ENCODE results near the gene ARHGAP33. TPM values are rescaled to one million over a fixed set of nuclear protein-coding genes. Genes with fewer than 3 reads are reported as not detected.

The ARHGAP33 gene
- total RNA-seq, 4 donors from 2014 or later = 20.6 to 42.7 (median 31.7) TPM

DNA sequence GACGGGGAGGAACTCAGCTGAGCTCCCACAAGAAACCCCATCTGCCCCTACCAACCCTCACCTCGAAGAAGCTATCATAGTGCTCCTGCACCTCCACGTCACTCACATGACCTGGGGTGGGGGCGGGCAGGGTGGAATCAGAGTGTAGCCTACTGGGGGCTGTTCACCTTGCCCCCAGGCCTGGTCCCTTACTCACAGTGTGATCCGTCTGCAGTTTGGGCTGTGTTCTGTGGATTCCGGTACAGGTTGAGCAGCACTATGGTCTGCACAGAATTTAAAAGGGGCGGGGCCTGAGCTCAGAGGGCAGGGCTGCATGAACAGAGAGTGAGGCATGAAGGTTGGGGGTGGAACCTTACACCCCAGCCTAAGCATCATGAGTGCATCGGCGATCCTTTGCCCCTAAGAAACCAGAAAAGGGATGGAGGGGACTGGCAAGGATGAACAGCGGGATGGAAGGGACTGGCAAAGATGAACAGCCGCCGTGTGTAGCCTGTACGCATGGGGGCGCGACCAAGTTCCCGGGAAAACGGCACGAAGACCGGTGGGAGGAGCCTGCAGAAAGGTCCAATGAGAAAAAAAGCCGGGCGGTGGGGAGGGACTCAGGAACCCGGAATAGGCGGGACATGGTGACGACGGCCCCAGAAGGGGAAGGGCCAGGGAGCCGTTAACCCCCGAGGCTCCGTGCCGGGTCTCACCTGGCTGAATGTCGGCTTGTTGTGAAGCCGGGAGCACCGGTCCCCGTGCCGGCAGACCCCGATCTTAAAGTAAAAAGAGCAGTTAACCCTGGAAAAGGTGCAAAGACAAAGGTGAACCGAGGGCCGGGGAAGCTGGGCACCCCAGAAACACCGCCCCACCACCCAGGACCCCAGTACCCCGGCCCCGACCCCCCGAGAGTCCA is 30.7 kb upstream of the ARHGAP33 start:
- TF ChIP-seq POLR2AphosphoS5 (IDR thresholded peaks at IDR 0.05) (peak in 1 of 3 donors; percentile 10), EP300 (IDR thresholded peaks at IDR 0.05) (no peak), POLR2A (IDR thresholded peaks at IDR 0.05) (no peak)
- TF ChIP-seq, protein P1, sequence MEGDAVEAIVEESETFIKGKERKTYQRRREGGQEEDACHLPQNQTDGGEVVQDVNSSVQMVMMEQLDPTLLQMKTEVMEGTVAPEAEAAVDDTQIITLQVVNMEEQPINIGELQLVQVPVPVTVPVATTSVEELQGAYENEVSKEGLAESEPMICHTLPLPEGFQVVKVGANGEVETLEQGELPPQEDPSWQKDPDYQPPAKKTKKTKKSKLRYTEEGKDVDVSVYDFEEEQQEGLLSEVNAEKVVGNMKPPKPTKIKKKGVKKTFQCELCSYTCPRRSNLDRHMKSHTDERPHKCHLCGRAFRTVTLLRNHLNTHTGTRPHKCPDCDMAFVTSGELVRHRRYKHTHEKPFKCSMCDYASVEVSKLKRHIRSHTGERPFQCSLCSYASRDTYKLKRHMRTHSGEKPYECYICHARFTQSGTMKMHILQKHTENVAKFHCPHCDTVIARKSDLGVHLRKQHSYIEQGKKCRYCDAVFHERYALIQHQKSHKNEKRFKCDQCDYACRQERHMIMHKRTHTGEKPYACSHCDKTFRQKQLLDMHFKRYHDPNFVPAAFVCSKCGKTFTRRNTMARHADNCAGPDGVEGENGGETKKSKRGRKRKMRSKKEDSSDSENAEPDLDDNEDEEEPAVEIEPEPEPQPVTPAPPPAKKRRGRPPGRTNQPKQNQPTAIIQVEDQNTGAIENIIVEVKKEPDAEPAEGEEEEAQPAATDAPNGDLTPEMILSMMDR (IDR thresholded peaks at IDR 0.05) = peak in 1 of 2 donors; percentile 27
- DNase-seq (ENCODE audit: low spot score in 2 of 2) = peak; percentile 98 to 99
- Histone ChIP-seq H3K9me3 (no peaks in the 10 kb centered on the region), H3K27ac (peak overlapping the region; percentile 100), H3K27me3 (no peaks in the 10 kb centered on the region), H3K36me3 (peaks cover 5% of the 10 kb centered on the region), H3K4me1 (peaks cover 53% of the 10 kb centered on the region), H3K4me3 (peak overlapping the region; percentile 86)
- 7% methylated on average over 39 of the region's 41 CpGs for WGBS

DNA sequence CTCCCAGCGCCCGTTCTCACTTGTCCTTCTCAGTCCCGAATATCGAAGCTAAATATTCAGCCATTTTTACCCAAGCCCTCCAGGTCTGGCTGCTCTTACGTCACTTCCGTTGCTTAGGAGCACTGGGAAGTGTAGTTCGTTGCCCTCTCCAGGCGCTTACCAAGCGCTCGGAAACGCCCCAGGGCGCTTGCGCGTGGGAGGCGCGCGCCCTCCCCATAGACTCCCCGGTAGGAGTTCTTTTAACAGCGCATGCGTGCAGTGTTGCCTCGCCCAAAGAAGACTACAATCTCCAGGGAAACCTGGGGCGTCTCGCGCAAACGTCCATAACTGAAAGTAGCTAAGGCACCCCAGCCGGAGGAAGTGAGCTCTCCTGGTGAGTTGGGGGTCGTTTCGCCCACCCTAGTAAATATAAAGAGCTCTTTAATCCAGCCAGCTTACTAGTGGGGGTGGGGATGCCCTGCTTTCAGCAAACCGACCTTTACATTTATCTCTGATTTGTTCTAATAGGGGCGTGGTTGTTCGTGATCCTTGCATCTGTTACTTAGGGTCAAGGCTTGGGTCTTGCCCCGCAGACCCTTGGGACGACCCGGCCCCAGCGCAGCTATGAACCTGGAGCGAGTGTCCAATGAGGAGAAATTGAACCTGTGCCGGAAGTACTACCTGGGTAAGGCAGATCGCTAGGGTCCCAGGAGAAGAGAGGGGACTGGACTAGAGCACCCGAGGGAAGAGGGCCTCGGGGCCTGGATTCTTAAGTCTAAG is 29.9 kb upstream of the ARHGAP33 start, which contains the start of the genes PSENEN and U2AF1L4:
TSS of gene PSENEN (plus strand) at position 324 of the 759 bp plus-strand sequence. CDS start at position 604, 280 bp downstream.
TSS of gene U2AF1L4 (minus strand) at position 91 of the 759 bp plus-strand sequence. CDS start at position 64, 27 bp downstream.
- 0% methylated on average over 24 of the region's 40 CpGs for WGBS
- peak within 1 kb of the TSS; percentile 86 for H3K4me3 ChIP-seq
- TF ChIP-seq POLR2A (IDR thresholded peaks at IDR 0.05) (peak in 1 of 2 donors; percentile 22), EP300 (IDR thresholded peaks at IDR 0.05) (no peak), POLR2AphosphoS5 (IDR thresholded peaks at IDR 0.05) (peak in 1 of 3 donors; percentile 40)
- TF ChIP-seq, protein P1 (IDR thresholded peaks at IDR 0.05) = no peak
- peaks cover 5% of the 10 kb centered on the region for H3K36me3 ChIP-seq
- H3K4me1 ChIP-seq = peaks cover 51% of the 10 kb centered on the region
- DNase-seq (ENCODE audit: low spot score in 2 of 2) = peak; percentile 98 to 99
- peak within 1 kb of the TSS; percentile 100 for H3K27ac ChIP-seq
- H3K9me3 ChIP-seq = no peaks in the 10 kb centered on the region
- no peaks in the 10 kb centered on the region for H3K27me3 ChIP-seq

DNA sequence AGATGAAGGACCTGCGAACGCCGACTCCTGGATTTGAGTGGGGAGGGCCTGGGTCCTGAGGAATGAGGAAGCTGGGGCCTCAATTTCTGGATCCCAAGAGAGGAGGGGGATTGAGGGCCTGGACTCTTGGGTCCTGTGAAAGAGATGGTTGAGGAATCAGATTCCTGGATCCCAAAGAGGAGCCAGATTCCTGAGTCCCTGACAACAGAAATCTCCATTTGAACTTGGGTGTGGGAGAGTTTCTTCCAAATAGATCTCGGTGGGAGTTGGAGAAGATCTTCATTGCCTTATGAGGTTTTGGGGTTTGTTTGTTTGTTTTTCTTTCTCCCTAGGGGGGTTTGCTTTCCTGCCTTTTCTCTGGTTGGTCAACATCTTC is 29.3 kb upstream of the ARHGAP33 start:
- TF ChIP-seq EP300 (IDR thresholded peaks at IDR 0.05) (no peak), POLR2AphosphoS5 (IDR thresholded peaks at IDR 0.05) (no peak), POLR2A (IDR thresholded peaks at IDR 0.05) (no peak)
- TF ChIP-seq, protein P1 (IDR thresholded peaks at IDR 0.05) = no peak
- H3K27me3 ChIP-seq = no peaks in the 10 kb centered on the region
- peak overlapping the region; percentile 86 for H3K4me3 ChIP-seq
- H3K27ac ChIP-seq = peak overlapping the region; percentile 100
- peaks cover 47% of the 10 kb centered on the region for H3K4me1 ChIP-seq
- no peaks in the 10 kb centered on the region for H3K9me3 ChIP-seq
- no peak for DNase-seq (ENCODE audit: low spot score in 2 of 2)
- WGBS = 12% methylated on average over 4 of the region's 4 CpGs
- peaks cover 5% of the 10 kb centered on the region for H3K36me3 ChIP-seq

DNA sequence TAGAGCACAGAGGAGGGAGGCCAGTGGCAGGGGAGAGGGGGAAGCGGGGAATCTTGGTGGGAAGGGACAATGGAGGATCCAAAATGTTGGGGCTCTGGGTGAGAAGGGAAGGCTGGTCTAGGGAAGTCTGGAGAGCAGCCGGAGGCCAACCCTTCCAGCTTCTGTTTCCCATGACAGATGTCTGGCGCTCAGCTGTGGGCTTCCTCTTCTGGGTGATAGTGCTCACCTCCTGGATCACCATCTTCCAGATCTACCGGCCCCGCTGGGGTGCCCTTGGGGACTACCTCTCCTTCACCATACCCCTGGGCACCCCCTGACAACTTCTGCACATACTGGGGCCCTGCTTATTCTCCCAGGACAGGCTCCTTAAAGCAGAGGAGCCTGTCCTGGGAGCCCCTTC is 28.8 kb upstream of the ARHGAP33 start:
- WGBS = 74% methylated on average over 5 of the region's 5 CpGs

More for the DNA sequence above, 28.8 kb upstream of the ARHGAP33 start:
- TF ChIP-seq EP300 (IDR thresholded peaks at IDR 0.05) (no peak), POLR2AphosphoS5 (IDR thresholded peaks at IDR 0.05) (no peak), POLR2A (IDR thresholded peaks at IDR 0.05) (no peak)
- TF ChIP-seq, protein P1 (IDR thresholded peaks at IDR 0.05) = no peak
- peak overlapping the region; percentile 86 for H3K4me3 ChIP-seq
- H3K9me3 ChIP-seq = no peaks in the 10 kb centered on the region
- DNase-seq (ENCODE audit: low spot score in 2 of 2) = no peak
- no peaks in the 10 kb centered on the region for H3K27me3 ChIP-seq
- H3K36me3 ChIP-seq = peaks cover 5% of the 10 kb centered on the region
- peaks cover 44% of the 10 kb centered on the region for H3K4me1 ChIP-seq
- H3K27ac ChIP-seq = no peak overlapping the region

Measured in suprapubic skin (tissue), 4 donors.